NB4 (cell line): ENCODE results near the gene EPB41L2.

ENCODE experiments used
- POLR2A ChIP-seq: IDR thresholded peaks from 2 replicates; pipeline ENCODE4 v1.6.1; 2011; ENCODE audit warnings: mild to moderate bottlenecking; ENCODE audit not compliant: insufficient read length; ENCODE audit errors: extremely low read depth
- TF ChIP-seq, protein P1 (sequence below): IDR thresholded peaks from one replicate; pipeline ENCODE4 v1.5.1; 2012; ENCODE audit warnings: low read depth, low read length

DNA sequence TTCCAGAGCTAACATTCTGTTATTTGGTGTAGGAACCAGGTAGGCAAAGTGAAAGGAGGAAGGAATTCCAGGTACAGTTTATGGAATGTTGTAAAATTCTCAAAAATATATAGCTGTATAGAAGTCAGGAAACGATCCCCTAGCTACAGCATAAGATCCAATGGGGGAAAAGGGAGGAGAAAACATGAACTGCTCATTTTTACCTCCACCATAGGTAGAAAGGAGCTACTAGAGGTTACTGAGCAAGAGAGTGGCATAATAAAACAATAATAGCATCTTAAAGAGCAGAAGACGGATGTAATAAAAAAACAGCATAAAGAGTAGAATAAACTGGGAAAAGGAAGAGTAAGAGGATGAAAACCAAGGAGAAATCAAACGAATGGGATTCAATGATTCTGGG is 26.9 kb downstream of the EPB41L2 start:
- TF ChIP-seq, protein P1, sequence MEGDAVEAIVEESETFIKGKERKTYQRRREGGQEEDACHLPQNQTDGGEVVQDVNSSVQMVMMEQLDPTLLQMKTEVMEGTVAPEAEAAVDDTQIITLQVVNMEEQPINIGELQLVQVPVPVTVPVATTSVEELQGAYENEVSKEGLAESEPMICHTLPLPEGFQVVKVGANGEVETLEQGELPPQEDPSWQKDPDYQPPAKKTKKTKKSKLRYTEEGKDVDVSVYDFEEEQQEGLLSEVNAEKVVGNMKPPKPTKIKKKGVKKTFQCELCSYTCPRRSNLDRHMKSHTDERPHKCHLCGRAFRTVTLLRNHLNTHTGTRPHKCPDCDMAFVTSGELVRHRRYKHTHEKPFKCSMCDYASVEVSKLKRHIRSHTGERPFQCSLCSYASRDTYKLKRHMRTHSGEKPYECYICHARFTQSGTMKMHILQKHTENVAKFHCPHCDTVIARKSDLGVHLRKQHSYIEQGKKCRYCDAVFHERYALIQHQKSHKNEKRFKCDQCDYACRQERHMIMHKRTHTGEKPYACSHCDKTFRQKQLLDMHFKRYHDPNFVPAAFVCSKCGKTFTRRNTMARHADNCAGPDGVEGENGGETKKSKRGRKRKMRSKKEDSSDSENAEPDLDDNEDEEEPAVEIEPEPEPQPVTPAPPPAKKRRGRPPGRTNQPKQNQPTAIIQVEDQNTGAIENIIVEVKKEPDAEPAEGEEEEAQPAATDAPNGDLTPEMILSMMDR, result no peak
- no peak for TF ChIP-seq POLR2A
